Measurements from ENCODE around the gene TMEM51. TPM values are rescaled to one million over a fixed set of nuclear protein-coding genes. Genes with fewer than 3 reads are reported as not detected.

Gene TMEM51
- total and polyA plus RNA-seq, 2 donors (not counting 1 experiment from before 2014, with no cell fraction given), result 0.06 to 0.30 TPM

- CTCF ChIA-PET, result no interaction called here
- no peak overlapping the region for H3K4me3 Mint-ChIP-seq
- intact Hi-C loops (cut with micrococcal nuclease), result no loop called here
Measured at GRCh38 chr1:15123925-15124324, 29.6 kb upstream of the TMEM51 start.

More at GRCh38 chr1:15123925-15124324, 29.6 kb upstream of the TMEM51 start:
- no peaks in the 10 kb centered on the region for H3K4me1 ChIP-seq (ENCODE audit: control insufficient read depth in 2 of 2, insufficient read depth in 2 of 2, low read length in 2 of 2)
- ATAC-seq (ENCODE audit: low read depth), result no peak
- no peak for DNase-seq
- H3K4me2 ChIP-seq (replicated peaks; ENCODE audit: low read depth, low read length, poor library complexity, severe bottlenecking), result no peak overlapping the region
- POLR2A ChIA-PET, result no interaction called here
- peaks cover 0 to 5% (median 0%) of the 10 kb centered on the region in 3 donors for H3K9me3 ChIP-seq (ENCODE audit: control extremely low read depth in 1 of 3, control insufficient read depth in 2 of 3, insufficient read depth in 1 of 3, low read length in 2 of 3)
- TF ChIP-seq EZH2 (IDR thresholded peaks at IDR 0.05; ENCODE audit: borderline replicate concordance, insufficient read depth, low read depth, low read length, poor library complexity, severe bottlenecking), result no peak
- TF ChIP-seq CTCF (IDR thresholded peaks at IDR 0.05), result no peak
- Mint-ChIP-seq H3K4me1 (no peaks in the 10 kb centered on the region), H3K9me3 (ENCODE audit: insufficient read depth) (no peaks in the 10 kb centered on the region), H3K27me3 (peaks cover 8% of the 10 kb centered on the region), H3K27ac (no peak overlapping the region)
- H4K20me1 ChIP-seq (ENCODE audit: control insufficient read depth, insufficient read depth, low read length, poor library complexity, severe bottlenecking), result no peaks in the 10 kb centered on the region
- no peaks in the 10 kb centered on the region for H3K36me3 ChIP-seq (replicated peaks in 1 of 2; ENCODE audit: control extremely low read depth in 1 of 2, control insufficient read depth in 1 of 2, extremely low read depth in 1 of 2, insufficient read depth in 2 of 2, low read length in 1 of 2)
- H3K79me2 ChIP-seq (ENCODE audit: control insufficient read depth, insufficient read depth, low read length), result no peaks in the 10 kb centered on the region
- no peak overlapping the region for H2AFZ ChIP-seq (ENCODE audit: insufficient read depth, low read depth, low read length, poor library complexity, severe bottlenecking)
- H3K9ac ChIP-seq (ENCODE audit: low read length), result no peak overlapping the region
- WGBS (ENCODE audit: insufficient coverage), result 96% methylated on average over 4 of the region's 9 CpGs
- no peak overlapping the region for H3K27ac ChIP-seq (ENCODE audit: low read length in 2 of 2)
- H3K4me3 ChIP-seq (ENCODE audit: control extremely low read depth in 1 of 5, extremely low read depth in 1 of 5, insufficient read depth in 1 of 5, low read depth in 2 of 5, low read length in 4 of 5), result no peak overlapping the region
- H3K27me3 ChIP-seq (replicated peaks in 1 of 4; ENCODE audit: control extremely low read depth in 1 of 4, control insufficient read depth in 3 of 4, insufficient read depth in 4 of 4, low read length in 3 of 4), result peaks cover 0 to 11% (median 2%) of the 10 kb centered on the region in 4 experiments
